Measurements from ENCODE around the gene MAP3K19.

Gene MAP3K19

GRCh38 chr2:134952608-134953007, 94.6 kb downstream of the MAP3K19 start:
- H3K9ac ChIP-seq, result no peak overlapping the region
- no peaks in the 10 kb centered on the region for H4K20me1 ChIP-seq (ENCODE audit: insufficient read depth)
- H3K27me3 ChIP-seq (ENCODE audit: insufficient read depth, low read depth), result no peaks in the 10 kb centered on the region
- no peaks in the 10 kb centered on the region for H3K4me1 ChIP-seq (ENCODE audit: low read depth, poor library complexity, severe bottlenecking)
- peaks cover 7% of the 10 kb centered on the region; the same call in 1 of the 2 replicates for H3K36me3 ChIP-seq (ENCODE audit: insufficient read depth)
- no peak overlapping the region for H3K4me2 ChIP-seq
- H2AFZ ChIP-seq (ENCODE audit: low read depth), result no peak overlapping the region
- 0 out of 2 replicates have a peak, but pooled peaks cover 5% of the 10 kb centered on the region for H3K79me2 ChIP-seq (ENCODE audit: insufficient read depth, low read depth)
- no peak overlapping the region for H3K4me3 ChIP-seq (IDR thresholded peaks at IDR 0.05; ENCODE audit: insufficient read depth, low read depth, low read length)
- H3K27ac ChIP-seq, result no peak overlapping the region
- no peak for TF ChIP-seq CTCF (conservative IDR thresholded peaks at IDR 0.05; ENCODE audit: low read depth, low read length)

- H3K27me3 ChIP-seq (ENCODE audit: insufficient read depth, low read depth), result no peaks in the 10 kb centered on the region
- H3K4me1 ChIP-seq (ENCODE audit: low read depth, poor library complexity, severe bottlenecking), result no peaks in the 10 kb centered on the region
- no peak for TF ChIP-seq CTCF (conservative IDR thresholded peaks at IDR 0.05; ENCODE audit: low read depth, low read length)
- H3K4me3 ChIP-seq (IDR thresholded peaks at IDR 0.05; ENCODE audit: insufficient read depth, low read depth, low read length), result no peak overlapping the region
- H2AFZ ChIP-seq (ENCODE audit: low read depth), result no peak overlapping the region
- no peak overlapping the region for H3K27ac ChIP-seq
- H3K79me2 ChIP-seq (ENCODE audit: insufficient read depth, low read depth), result 0 out of 2 replicates have a peak, but pooled peaks cover 5% of the 10 kb centered on the region
- H3K9ac ChIP-seq, result no peak overlapping the region
- no peaks in the 10 kb centered on the region for H4K20me1 ChIP-seq (ENCODE audit: insufficient read depth)
- no peak overlapping the region for H3K4me2 ChIP-seq
- H3K36me3 ChIP-seq (ENCODE audit: insufficient read depth), result peaks cover 7% of the 10 kb centered on the region; the same call in 1 of the 2 replicates
Measured at GRCh38 chr2:134950886-134951285, 96.4 kb downstream of the MAP3K19 start.

GRCh38 chr2:134949981-134950708, 97.1 kb downstream of the MAP3K19 start:
- TF ChIP-seq CTCF (conservative IDR thresholded peaks at IDR 0.05; ENCODE audit: low read depth, low read length), result no peak
- 0 out of 2 replicates have a peak, but pooled peaks cover 5% of the 10 kb centered on the region for H3K79me2 ChIP-seq (ENCODE audit: insufficient read depth, low read depth)
- peaks cover 7% of the 10 kb centered on the region; the same call in 1 of the 2 replicates for H3K36me3 ChIP-seq (ENCODE audit: insufficient read depth)
- H3K27ac ChIP-seq, result no peak overlapping the region
- no peaks in the 10 kb centered on the region for H3K4me1 ChIP-seq (ENCODE audit: low read depth, poor library complexity, severe bottlenecking)
- no peak overlapping the region for H2AFZ ChIP-seq (ENCODE audit: low read depth)
- H4K20me1 ChIP-seq (ENCODE audit: insufficient read depth), result no peaks in the 10 kb centered on the region
- no peak overlapping the region for H3K9ac ChIP-seq
- H3K4me3 ChIP-seq (IDR thresholded peaks at IDR 0.05; ENCODE audit: insufficient read depth, low read depth, low read length), result no peak overlapping the region
- no peaks in the 10 kb centered on the region for H3K27me3 ChIP-seq (ENCODE audit: insufficient read depth, low read depth)
- H3K4me2 ChIP-seq, result no peak overlapping the region

- H3K27ac ChIP-seq, result no peak overlapping the region
- no peak overlapping the region for H3K4me2 ChIP-seq
- no peak overlapping the region for H3K4me3 ChIP-seq (IDR thresholded peaks at IDR 0.05; ENCODE audit: insufficient read depth, low read depth, low read length)
- H3K9ac ChIP-seq, result no peak overlapping the region
- TF ChIP-seq CTCF (conservative IDR thresholded peaks at IDR 0.05; ENCODE audit: low read depth, low read length), result no peak
- H3K27me3 ChIP-seq (ENCODE audit: insufficient read depth, low read depth), result no peaks in the 10 kb centered on the region
- H2AFZ ChIP-seq (ENCODE audit: low read depth), result no peak overlapping the region
- 0 out of 2 replicates have a peak, but pooled peaks cover 3% of the 10 kb centered on the region for H3K36me3 ChIP-seq (ENCODE audit: insufficient read depth)
- H4K20me1 ChIP-seq (ENCODE audit: insufficient read depth), result no peaks in the 10 kb centered on the region
- H3K79me2 ChIP-seq (ENCODE audit: insufficient read depth, low read depth), result no peaks in the 10 kb centered on the region
- H3K4me1 ChIP-seq (ENCODE audit: low read depth, poor library complexity, severe bottlenecking), result no peaks in the 10 kb centered on the region
Measured at GRCh38 chr2:134946073-134946472, 101.2 kb downstream of the MAP3K19 start.
